Measurements from ENCODE around the gene LMAN2.
"Not testable (repeated sequence)": the region's sequence is repeated elsewhere in the genome, so short reads cannot be mapped to it uniquely, and the experiment has no call there.

Gene LMAN2

DNA sequence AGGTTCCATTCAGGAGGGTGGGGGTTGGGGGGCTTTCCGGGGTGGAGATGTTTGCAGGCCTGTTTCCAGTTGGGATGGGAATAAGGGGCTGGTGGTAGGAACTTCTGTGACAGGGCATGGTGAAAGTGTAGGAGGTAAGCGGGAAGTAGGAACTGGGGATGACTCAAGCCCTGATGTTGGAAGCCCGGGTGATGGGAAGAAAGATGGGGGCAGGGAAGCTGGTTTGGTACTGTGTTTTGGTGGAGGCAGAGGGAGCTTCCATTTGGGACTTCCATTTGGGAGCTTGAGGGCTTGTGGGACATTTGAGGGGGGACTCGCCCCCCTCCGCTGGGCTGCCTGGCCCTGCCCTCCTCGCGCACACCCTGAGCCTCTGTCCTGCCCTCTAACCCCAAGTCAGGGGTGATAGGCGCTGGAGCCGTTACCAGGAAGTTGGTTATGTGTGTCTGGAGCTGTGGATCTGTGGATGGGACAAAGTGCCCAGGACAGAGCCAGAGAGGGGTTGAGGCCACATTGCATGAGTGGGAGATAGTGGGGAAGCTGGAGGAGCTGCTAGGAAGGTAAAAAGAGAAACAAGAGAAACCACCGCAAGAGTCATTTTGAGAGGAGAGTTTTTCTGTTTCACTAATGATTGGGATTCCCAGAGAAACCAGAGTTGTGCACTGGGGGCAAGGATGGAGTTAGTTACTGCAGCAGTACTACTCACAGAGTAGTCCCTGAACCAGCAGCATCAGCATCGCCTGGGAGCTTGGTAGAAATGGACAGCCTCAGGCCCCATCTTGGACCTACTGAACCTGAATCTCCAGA, 12.9 kb upstream of the LMAN2 start:
- DNase-seq (ENCODE audit: low read depth in 3 of 3): no peak

DNA sequence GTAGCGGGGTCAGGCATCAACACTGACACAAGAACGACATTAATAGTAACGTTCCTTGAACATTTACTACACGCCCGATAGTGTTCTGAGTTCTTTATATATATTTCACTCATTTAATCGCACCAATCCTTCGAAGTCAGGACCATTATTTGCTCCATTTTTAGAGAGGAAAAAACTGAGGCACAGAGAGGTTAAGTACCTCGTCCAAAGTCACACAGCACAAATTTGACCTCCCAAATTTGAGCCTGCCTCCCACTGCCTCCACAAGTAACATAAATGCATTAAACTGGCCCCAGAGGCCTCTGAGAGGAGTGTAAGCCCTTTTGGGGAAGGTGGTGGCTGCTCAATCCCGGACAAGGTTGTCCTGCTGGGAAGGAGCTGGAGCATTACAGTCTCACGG, 12.1 kb upstream of the LMAN2 start:
- no peak for DNase-seq (ENCODE audit: low read depth in 3 of 3)

DNA sequence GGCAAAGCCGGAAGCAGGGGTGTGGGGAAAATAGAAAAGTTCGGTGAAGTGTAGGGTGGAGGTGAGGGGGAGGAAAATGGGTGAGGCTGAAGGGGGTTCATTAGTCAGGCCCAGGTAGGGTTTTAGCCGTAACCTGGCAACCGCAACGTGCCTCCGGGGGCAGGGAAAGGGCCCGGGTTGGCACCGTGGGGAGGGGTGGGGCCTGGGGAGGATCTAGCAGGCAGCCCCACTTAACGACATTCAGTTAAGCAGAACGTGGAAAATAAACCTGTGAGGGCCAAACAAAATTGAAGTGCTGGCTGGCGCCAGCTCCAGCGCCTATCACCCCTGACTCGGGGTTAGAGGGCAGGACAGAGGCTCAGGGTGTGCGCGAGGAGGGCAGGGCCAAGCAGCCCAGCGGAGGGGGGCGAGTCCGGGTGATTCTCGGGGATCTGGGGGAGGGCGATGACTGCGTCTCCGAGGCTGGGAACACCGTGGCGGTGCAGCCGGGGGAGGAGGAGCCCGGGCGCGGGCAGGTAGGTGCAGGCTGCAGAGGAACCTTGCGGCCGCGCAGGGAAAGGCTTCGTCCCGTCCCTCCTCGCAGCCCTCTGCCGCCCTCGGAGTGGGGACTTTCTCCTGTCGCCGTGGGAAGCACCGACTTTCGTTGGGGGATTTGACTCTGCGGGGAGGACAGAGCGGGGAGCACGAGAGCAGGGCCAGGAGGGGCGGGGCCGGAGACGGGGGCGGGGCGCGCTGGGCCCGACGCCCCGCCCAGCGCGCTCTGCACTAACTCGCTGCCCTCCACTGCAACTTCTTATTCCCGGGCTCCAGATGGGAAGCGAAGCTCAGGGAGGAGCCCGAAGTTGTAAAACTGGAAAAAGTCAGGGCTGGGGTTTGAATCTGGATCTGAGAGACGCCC, 11.4 kb upstream of the LMAN2 start:
- peak; percentile 47 to 60 (median 57) for DNase-seq (ENCODE audit: low read depth in 3 of 3)

DNA sequence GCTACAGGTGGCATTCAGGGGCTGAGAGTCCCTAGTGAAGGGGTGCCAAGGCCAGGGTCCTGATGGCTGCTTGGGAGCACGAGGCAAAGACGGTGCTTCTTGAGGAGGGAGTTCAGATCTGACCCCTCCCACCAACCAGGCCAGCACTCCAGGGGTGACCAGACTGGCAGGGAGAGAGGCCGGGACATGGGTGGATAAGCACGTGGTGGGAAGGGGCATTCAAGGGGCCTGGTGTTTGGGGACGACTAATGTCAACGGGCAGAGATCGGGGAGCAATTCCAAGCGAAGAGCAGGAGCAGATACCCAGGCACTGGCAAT, 10.8 kb upstream of the LMAN2 start:
- no peak for DNase-seq (ENCODE audit: low read depth in 3 of 3)

DNA sequence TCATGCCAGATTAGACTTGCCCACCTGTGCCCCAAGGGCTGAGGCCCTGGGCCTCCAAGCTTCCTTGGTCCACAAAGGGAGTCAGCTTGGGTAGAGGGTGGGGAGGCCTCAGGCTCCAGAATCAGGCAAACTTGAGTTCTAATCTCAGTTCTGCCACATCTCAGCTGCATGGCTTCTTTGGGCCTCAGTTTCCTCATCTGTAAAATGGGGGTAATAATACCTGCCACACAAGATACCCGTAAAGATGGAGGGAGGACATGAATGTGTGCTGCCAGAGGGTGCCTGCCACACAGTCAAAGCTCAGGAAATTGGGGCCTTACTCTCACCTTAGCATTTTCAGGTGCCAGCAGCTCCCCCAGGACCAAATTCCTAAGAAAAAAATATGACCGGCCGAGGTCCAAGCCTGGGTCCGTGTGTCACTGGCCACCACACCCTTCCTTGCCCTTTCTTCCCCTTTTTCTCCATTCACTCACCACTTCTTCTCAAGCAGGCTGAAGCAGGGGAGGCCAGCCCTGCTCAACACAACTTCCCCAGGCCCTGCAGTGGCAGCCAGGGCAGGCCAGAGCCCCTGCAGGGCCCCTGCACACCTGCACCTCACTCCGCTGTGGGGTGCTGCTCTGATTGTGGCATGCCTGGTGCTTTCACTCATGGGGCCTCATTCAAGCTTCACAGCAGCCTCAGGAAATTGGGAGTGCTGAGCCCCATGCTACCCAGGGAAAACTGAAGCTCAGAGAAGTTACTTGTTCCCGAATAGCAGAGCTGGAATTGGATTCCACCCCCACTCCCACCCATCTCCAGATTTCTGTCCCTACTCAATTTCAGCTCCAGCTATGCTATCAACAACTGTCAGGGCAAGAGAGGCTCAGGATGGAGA, 10.2 kb upstream of the LMAN2 start:
- no peak for DNase-seq (ENCODE audit: low read depth in 3 of 3)

DNA sequence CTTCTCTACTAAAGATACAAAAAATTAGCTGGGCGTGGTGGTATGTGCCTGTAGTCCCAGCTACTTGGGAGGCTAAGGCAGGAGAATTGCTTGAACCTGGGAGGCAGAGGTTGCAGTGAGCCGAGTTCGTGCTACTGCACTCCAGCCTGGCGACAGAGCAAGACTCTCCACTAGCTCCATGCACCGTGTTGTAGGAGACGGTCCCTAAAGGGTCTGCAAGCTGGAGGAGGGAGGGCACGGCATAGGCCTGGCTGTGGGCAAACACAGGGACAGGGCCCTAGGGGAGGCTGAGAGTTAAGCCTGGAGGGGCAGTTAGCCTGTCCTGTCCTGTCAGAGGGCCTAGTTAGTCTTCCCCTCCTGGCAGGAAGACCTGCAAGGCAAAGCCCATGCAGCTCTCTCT, 9.3 kb upstream of the LMAN2 start:
- DNase-seq (ENCODE audit: low read depth in 3 of 3): not testable (repeated sequence)

DNA sequence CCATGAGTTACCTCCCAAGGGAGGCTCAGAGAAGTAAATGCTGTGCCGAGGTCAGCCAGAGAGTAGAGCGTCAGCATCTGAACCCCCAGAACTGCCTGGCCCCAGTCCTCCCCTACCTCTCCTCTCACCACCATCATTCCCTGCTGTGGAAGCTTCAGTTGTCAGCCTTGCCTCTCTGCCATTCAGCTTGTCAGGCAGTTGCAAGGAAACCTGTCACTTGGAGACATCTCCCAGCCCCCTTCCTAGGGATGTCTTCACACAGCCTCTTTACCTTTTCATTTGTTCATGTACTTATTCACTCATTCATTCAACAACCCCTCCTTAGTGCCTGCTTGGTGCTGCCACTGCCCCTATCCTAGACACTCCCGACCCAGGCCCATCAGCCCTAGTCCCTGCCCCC, 8.4 kb upstream of the LMAN2 start:
- no peak for DNase-seq (ENCODE audit: low read depth in 3 of 3)

DNA sequence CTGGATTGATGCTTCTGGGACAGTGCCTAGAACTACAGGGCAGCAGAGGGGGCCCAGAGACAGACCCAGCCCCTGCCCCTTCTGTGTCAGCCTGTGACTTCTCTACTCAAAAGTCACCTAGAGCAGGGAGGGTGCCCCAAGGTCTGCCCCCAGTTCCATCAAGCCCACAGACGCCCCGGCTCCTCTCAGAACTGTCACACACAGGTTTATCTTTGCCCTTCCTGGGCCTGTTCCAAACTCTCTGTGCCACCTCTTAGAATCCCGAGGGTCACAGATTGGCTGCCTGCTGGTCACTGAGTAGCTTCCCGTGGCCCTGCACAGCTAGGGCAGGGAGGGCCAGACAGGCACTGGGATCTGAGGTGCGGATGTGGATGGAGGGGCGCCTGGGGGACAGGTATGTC, 8.0 kb upstream of the LMAN2 start:
- DNase-seq (ENCODE audit: low read depth in 3 of 3): no peak

DNA sequence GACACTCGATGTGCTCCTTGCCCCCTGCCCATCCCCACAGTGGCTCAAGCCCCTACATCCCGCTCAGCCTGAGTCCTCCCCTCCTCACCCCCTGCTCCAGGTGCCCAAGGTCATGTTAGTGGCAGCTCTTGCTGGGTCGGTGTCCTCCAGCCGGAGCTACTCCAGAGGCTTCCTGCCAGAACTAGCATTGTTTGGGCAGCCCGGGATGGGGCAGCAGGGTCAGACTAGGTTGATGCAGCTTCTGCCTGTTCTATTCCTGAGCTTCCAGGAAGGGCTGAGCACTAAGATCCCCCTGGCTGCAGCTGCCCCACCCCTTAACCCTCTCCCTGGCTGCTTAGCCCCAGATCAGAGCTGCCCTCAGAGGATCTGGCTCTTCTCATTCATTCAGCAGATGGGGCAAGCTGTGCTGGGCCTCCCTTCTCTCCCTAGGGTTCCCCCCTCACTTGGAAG, 6.9 kb upstream of the LMAN2 start:
- DNase-seq (ENCODE audit: low read depth in 3 of 3): no peak

DNA sequence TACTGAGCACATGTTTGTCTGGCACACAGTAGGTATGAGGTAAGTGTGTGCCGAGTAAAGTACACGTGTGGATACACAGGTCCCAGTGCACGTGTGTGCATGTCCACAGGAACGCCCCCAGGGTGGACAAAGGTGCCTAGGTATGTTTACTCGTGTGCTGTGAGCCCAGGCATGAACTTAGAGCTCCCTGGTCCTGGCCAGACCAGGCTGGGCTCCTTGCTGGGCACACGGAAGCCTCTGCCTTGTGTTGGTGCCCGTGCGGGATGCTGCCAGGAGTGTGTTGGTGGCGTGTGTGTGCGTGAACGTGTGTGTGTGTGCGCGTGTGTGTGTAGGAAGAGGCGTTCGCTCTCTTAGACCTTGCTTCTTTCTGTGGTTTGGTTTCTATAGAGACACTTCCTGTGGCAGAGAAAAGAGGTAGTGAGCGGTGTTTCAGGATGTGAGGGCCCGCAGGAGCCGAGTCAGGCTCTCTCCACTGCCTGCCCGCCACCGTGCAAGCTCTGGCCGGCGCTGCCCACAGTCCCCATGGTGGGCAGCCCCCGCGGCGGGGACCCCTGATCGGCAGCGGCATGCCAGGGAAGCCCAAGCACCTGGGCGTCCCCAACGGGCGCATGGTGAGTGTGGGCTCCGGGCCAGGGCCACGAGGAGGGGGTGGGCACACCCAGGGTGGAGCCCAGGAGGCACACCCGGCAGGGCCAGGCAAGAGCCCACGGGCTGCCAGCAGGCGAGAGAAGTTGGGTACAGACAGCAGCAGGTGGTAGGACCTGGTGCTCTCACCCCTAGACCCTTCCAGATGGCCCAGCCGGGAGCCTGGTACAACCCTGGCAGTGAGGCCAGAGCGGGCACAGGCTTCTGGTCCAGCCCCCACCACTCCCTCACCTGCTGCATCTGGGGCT, 6.2 kb upstream of the LMAN2 start, which contains the start of gene RGS14:
RGS14 (plus strand) TSS at position 466 of the 893 bp plus-strand sequence; CDS start at position 567, 101 bp downstream.
- DNase-seq (ENCODE audit: low read depth in 3 of 3): peak in 1 of 3 experiments; percentile 52

DNA sequence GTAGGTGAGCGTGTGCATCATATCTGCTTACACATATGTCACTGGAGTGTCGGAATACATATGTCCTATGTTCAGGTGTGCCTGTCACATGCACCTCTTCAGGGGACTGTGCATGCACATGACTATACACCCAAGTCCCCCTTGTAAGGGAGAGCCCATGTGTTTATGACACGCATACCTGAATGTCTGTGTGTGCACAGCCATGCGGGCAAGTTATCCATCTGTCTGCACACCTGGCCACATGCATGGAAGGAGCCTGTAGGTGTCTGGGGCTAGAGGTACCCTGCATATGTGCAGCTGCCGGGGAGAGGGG, 5.6 kb upstream of the LMAN2 start:
- no peak for DNase-seq (ENCODE audit: low read depth in 3 of 3)

DNA sequence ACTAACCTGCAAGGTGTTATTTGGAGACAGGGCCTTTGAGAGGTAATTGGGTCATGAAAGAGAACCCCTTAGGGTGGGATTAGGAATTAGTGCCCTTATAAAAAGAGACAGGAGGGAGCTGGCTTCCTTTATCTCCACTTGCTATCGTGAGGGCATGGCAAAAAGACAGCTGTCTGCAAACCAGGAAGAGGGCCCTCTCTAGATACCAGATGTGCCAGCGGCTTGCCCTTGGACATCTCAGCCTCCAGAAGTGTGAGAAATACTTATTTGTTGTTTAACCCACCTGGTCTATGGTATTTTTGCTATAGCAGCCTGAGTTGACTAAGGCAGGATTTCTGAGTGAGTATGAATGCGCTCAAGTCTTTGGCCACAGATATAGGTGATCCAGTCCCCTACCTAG, 5.3 kb upstream of the LMAN2 start:
- no peak for DNase-seq (ENCODE audit: low read depth in 3 of 3)

DNA sequence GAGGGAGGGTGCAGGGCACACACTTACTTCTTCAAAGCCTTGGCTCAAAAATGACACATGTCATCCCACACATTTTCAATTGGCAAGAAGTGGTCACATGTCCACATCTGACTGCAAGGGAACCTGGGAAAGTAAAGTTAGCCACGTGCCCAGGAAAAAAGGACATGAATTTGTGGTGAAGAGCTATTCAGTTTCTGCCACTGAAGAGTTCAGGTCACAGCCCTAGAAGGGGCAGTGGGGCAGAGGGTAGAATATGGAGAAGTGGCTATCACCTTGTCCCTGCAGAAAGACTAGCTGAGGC, 4.3 kb upstream of the LMAN2 start:
- DNase-seq (ENCODE audit: low read depth in 3 of 3): no peak

DNA sequence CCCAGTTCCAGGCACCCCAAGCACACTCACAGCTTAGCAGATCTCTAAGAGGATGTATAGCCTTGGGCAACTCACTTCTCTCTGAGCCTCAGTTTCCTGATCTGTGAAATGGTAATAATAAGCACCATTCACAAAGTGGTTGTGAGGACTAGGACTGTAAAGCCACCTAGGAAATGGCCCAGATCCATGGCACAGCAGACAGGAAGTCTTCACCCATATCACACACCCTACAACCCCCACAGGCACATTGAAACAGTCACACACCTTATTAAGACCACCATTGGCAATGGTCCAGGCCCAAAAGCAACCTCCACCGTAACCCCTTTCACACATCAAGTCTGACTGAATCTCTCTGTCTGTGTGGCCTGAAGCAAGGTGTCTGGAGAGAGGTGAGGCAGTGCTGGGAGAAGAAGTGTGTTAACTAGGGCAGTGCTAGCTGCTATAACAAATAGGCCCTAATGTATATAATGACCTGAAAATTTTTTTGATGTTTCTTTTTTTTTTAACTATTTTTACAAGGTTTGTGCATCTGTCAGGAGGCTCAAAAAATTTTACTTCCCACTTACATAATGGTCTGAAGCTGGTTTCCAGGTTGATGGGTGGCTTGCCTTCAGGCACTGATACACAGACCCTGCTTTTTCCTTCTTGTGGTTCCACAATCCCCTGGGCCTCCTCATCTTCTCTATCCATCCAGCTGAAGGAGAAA, 3.8 kb upstream of the LMAN2 start:
- DNase-seq (ENCODE audit: low read depth in 3 of 3): no peak

DNA sequence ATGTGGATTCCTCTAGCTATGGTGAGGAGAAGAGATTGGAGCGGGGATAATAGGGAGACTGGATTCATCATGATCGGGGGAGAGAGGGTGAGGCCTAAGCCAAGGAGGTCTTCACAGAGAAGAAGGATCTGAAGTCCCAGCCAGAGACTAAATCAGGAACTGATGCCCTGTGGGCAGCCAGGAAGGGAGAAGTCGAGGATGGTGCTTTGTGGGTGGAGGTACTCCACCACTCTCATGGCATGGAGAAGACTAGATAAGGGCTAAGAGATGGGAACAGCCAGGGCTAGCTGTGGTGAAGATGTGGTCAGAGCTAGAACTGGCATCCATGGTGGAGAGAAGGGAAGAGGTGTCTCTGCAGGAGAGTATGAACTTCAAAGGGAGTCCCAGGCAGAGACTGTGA, 3.2 kb upstream of the LMAN2 start:
- no peak for DNase-seq (ENCODE audit: low read depth in 3 of 3)

DNA sequence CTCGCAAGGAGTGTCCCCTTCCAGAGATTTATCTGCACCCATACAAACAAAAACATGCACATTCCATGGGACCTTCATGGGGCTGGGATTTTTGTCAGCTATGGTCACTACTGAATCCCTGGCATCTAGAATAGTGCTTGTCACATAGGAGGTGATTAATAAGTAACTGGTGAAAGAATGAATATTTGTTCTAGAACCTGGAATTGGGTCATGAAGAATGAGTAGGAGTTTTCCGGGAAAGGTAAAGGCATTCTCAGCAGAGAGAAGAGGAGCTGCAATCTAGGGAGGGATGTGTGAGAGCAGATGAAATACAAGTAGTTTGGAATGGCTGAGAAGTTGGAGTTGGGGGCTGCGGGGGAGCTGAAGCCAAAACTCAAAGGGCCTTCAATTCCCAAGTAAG, 2.8 kb upstream of the LMAN2 start:
- DNase-seq (ENCODE audit: low read depth in 3 of 3): no peak

DNA sequence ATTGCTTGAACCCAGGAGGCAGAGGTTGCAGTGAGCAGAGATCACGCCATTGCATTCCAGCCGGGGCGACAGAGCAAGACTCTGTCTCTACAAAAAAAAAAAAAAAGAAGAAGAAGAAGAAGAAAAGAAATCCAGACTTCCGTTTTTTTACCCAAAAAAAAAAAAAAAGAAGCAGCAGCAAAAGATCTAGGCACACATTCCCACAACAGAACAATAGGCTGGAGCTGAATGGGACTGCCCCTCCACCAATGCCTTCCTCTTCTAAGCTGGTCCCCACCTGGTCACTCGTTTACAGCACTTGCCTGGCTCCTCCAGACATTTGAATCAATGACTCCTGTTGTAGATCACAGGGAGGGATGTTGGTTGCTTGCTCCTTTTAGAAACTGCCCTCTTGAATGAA, 1.6 kb upstream of the LMAN2 start:
- no peak for DNase-seq (ENCODE audit: low read depth in 3 of 3)

DNA sequence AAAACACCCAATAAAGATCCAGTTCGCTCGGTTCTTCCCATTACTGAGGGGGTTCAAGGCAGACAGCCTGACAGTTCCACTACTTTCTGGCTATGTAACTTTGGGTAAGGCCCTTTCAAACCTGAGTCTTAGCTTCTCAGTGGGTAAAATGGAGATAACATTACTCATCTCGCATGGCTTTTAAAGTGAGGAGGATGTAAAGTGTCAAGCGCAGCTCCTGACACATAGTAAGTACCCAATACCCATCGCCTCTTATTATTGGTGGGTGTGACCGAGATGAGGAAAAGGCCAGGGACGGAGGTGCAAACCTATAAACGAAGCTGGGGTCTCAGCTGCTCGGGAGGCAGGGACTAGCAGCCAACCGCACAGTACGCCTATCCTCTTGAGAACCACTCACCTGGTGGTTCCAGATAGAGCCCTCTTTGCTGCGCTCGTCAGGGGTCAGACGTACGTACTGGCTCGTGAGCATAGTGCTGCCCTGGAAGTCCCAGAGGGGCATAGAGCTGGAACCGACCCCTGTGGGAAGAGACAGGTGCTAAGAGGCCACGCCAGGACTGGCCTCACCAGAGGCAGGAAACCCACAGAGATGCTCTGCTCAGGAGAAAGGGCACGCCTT, 584 bp downstream of the LMAN2 start:
- no peak for DNase-seq (ENCODE audit: low read depth in 3 of 3)

DNA sequence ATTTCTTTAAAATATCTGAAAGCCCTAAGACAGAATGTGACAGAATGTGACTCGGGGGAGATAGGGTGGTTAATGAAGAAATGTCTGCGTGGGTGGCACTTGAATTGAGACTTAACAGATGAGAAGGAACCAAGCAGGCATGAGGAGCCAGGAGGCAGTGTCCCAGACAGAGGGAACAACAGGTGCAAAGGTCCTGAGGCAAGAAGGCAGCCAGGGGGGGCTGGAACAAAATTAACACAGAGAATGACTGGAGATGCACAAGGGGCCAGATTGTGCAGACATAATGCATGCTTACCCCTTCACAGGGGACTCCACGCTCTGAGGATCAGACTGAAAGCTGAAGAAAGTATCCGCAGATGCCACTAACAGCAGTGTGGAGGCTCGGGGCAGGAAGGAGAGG, 1.7 kb downstream of the LMAN2 start:
- no peak for DNase-seq (ENCODE audit: low read depth in 3 of 3)

DNA sequence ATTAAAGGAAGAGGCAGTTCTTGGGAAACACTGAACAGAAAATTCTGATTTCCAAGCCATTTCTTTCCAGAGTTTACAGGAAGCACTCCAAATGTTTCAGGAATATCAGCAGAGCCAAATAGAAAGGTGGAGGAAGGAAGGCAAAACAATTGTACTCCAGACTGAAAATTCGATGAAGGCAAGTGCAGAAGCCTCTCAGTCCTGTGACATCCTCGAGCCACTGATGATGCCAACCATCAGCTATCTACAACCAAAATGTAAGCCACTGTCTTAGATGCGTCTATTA, 2.2 kb downstream of the LMAN2 start:
- DNase-seq (ENCODE audit: low read depth in 3 of 3): no peak

DNA sequence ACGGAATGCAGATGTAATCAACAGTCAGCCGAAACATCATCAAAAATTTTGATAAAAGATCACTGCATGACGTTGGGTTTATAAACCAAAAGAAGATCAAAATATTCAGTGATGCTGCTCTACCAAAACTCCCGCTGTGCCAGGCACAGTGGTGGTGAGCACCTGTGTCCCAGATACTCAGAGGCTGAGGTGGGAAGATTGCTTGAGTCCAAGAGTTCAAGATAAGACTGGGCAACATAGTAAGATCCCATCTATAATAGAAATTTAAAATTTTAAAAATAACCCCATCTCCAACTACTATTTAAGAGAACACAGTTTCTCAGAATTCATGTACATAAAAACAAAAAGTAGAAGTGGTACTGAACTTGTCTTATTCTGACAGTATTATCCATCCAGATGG, 3.8 kb downstream of the LMAN2 start:
- no peak for DNase-seq (ENCODE audit: low read depth in 3 of 3)

Measured in stimulated activated CD4-positive, alpha-beta T cell treated with anti-CD3 and anti-CD28 coated beads, TNF-alpha, amount 100 ng/mL, for 4 hours (primary cell).